ENCODE results near the gene WFS1. TPM values are rescaled to one million over a fixed set of nuclear protein-coding genes. Genes with fewer than 3 reads are reported as not detected.

Gene WFS1
- total and polyA plus RNA-seq, 2 of the 13 experiments (the other 11 are each of a cell fraction or from before 2014, with no cell fraction given), result 39.1 to 42.2 TPM

- in situ Hi-C loops (cut with HindIII; ENCODE audit: extremely low pct_ligation_motif_present, low pct_unique_long_range_greater_than_20kb) (loop anchor here (5.0 kb wide), 1 partner anchor 40 kb away; no protein-coding TSS in a partner anchor), intact Hi-C loops (cut with micrococcal nuclease; ENCODE audit: unreplicated experiment) (loop anchor here (5.0 kb wide), 1 partner anchor 205 kb away; no protein-coding TSS in a partner anchor)
- Histone ChIP-seq H3K79me2 (ENCODE audit: insufficient read depth, low read length) (no peaks in the 10 kb centered on the region), H3K4me3 (replicated peaks in 1 of 3; ENCODE audit: insufficient read depth in 1 of 3, low read depth in 2 of 3, low read length in 3 of 3) (no peak overlapping the region), H3K27me3 (ENCODE audit: control insufficient read depth in 1 of 2, insufficient read depth in 2 of 2, low read length in 2 of 2) (peaks cover 11 to 70% of the 10 kb centered on the region in 2 experiments; a peak in 4 of 5 replicates), H4K20me1 (ENCODE audit: insufficient read depth, low read length) (no peaks in the 10 kb centered on the region), H2AFZ (ENCODE audit: low read length) (no peak overlapping the region), H3K4me1 (ENCODE audit: insufficient read depth, low read length) (peaks cover 15% of the 10 kb centered on the region), H3K9ac (ENCODE audit: insufficient read depth, low read depth, low read length) (no peak overlapping the region), H3K9me3 (ENCODE audit: low read length) (no peaks in the 10 kb centered on the region), H3K36me3 (replicated peaks in 1 of 2; ENCODE audit: control insufficient read depth in 1 of 2, insufficient read depth in 2 of 2, low read length in 2 of 2) (no peaks in the 10 kb centered on the region), H3K4me2 (ENCODE audit: low read depth, low read length) (no peak overlapping the region), H3K27ac (ENCODE audit: extremely low read length, insufficient read depth, low read length) (no peak overlapping the region)
- TF ChIP-seq FUBP1 (CRISPR knock-in tag; IDR thresholded peaks at IDR 0.05; ENCODE audit: borderline replicate concordance) (no peak), ZNF652 (CRISPR knock-in tag; IDR thresholded peaks at IDR 0.05; ENCODE audit: borderline replicate concordance, low read depth) (no peak), ZNF550 (CRISPR knock-in tag; IDR thresholded peaks at IDR 0.05; ENCODE audit: borderline replicate concordance) (no peak), ZNF329 (CRISPR knock-in tag; IDR thresholded peaks at IDR 0.05; ENCODE audit: low read depth) (no peak), ZNF496 (CRISPR knock-in tag; IDR thresholded peaks at IDR 0.05; ENCODE audit: insufficient replicate concordance) (no peak), ZNF615 (CRISPR knock-in tag; IDR thresholded peaks at IDR 0.05; ENCODE audit: borderline replicate concordance) (no peak), SOX5 (CRISPR knock-in tag; IDR thresholded peaks at IDR 0.05; ENCODE audit: borderline replicate concordance) (no peak), IRF1 (CRISPR knock-in tag; IDR thresholded peaks at IDR 0.05; ENCODE audit: low read depth) (no peak), DNMT3B (CRISPR knock-in tag; conservative IDR thresholded peaks at IDR 0.05) (no peak), ZNF552 (CRISPR knock-in tag; IDR thresholded peaks at IDR 0.05; ENCODE audit: borderline replicate concordance) (no peak), CENPBD1 (CRISPR knock-in tag; IDR thresholded peaks at IDR 0.05; ENCODE audit: borderline replicate concordance, low read depth) (no peak), ZNF180 (CRISPR knock-in tag; IDR thresholded peaks at IDR 0.05; ENCODE audit: borderline replicate concordance, low read depth) (no peak), ZNF207 (IDR thresholded peaks at IDR 0.05; ENCODE audit: borderline replicate concordance) (no peak), ZNF432 (CRISPR knock-in tag; IDR thresholded peaks at IDR 0.05; ENCODE audit: borderline replicate concordance) (no peak), BRD4 (CRISPR knock-in tag; IDR thresholded peaks at IDR 0.05) (no peak), NCOA2 (CRISPR knock-in tag; IDR thresholded peaks at IDR 0.05) (no peak), TCF7 (IDR thresholded peaks at IDR 0.05; ENCODE audit: low read depth) (no peak)
- 32% methylated on average over 22 of the region's 23 CpGs for WGBS (ENCODE audit: low lambda C conversion rate)
- ChIA-PET POLR2A (no interaction called here), CTCF (ENCODE audit: low intra/inter-chr PET ratio, low total read pairs) (interaction anchor here (1.0 to 1.7 kb wide), 2 partner anchors 12 to 204 kb away, joined by 3 to 5 read pairs; no protein-coding TSS in a partner anchor)
- no TSS peak for BruUV-seq (replicated peaks)
- FAIRE-seq (no peak), DNase-seq (ENCODE audit: low spot score) (no peak), ATAC-seq (no peak)
Measured at GRCh38 chr4:6342530-6343293, 73.1 kb downstream of the WFS1 start.
